WTC11 (cell line): ENCODE results near the gene AIFM2. TPM values are rescaled to one million over a fixed set of nuclear protein-coding genes. Genes with fewer than 3 reads are reported as not detected.
A peak's percentile ranks its signal among the peaks of the same experiment; 100 is the strongest.

ENCODE experiments used
- ATAC-seq: fragments of 200-7000 bp; cut with Tn5 transposase; 2 replicates; pipeline ENCODE4 v1.10.0; 2021; ENCODE audit warnings: mild to moderate bottlenecking, moderate library complexity
- CTCF ChIA-PET: fragments of 300-600 bp; sonication (Branson Sonifier 250); formaldehyde crosslinking; loops from one replicate; lab custom pipeline; 2021; ENCODE audit warnings: antibody characterized with exemption; lab: Charles Lee
- POLR2A ChIA-PET: fragments of 350-600 bp; sonication (Branson Sonifier 250); formaldehyde crosslinking; loops from one replicate; lab custom pipeline; 2021; ENCODE audit warnings: antibody characterized with exemption; lab: Charles Lee
- DNase-seq: peaks from one replicate; pipeline ENCODE4 v3.0.0; 2021; ENCODE audit warnings: low spot score
- H3K27ac Mint-ChIP-seq: 2 replicates; pipeline ENCODE4 v1.8.0; 2021; ENCODE audit warnings: mixed read lengths
- H3K27me3 Mint-ChIP-seq: 2 replicates; pipeline ENCODE4 v1.8.0; 2021; ENCODE audit warnings: low read depth, mild to moderate bottlenecking, moderate library complexity, mixed read lengths
- H3K36me3 Mint-ChIP-seq: 2 replicates; pipeline ENCODE4 v1.8.0; 2021; ENCODE audit warnings: mixed read lengths
- H3K4me1 Mint-ChIP-seq: 2 replicates; pipeline ENCODE4 v1.8.0; 2022; ENCODE audit warnings: mixed read lengths
- H3K4me3 Mint-ChIP-seq: 2 replicates; pipeline ENCODE4 v1.8.0; 2021; ENCODE audit warnings: mild to moderate bottlenecking, moderate library complexity, mixed read lengths
- H3K9me3 Mint-ChIP-seq: 2 replicates; pipeline ENCODE4 v1.8.0; 2021; ENCODE audit warnings: mixed read lengths
- ATF1 ChIP-seq: sonication (generic); formaldehyde crosslinking; IDR thresholded peaks from 2 replicates; pipeline ENCODE4 v1.8.1; 2023; ENCODE audit warnings: mild to moderate bottlenecking, moderate library complexity, missing genetic modification reagents
- CREM ChIP-seq: sonication (generic); formaldehyde crosslinking; IDR thresholded peaks from 2 replicates; pipeline ENCODE4 v1.8.1; 2022; ENCODE audit warnings: mild to moderate bottlenecking, missing genetic modification reagents, moderate library complexity
- CTCF ChIP-seq: fragments of 200-600 bp; IDR thresholded peaks from 2 replicates; pipeline ENCODE4 v1.8.0; 2022; ENCODE audit warnings: antibody characterized with exemption
- ELF4 ChIP-seq: sonication (generic); formaldehyde crosslinking; IDR thresholded peaks from 2 replicates; pipeline ENCODE4 v1.8.1; 2022; ENCODE audit warnings: low read depth, mild to moderate bottlenecking, moderate library complexity, missing genetic modification reagents
- EMX1 ChIP-seq: fragments of 250-450 bp; sonication (Bioruptor Pico); IDR thresholded peaks from 2 replicates; pipeline ENCODE4 v1.8.0; 2021; ENCODE audit warnings: mild to moderate bottlenecking
- ESRRA ChIP-seq: sonication (generic); formaldehyde crosslinking; IDR thresholded peaks from 2 replicates; pipeline ENCODE4 v1.8.1; 2022; ENCODE audit warnings: mild to moderate bottlenecking, missing genetic modification reagents, borderline replicate concordance
- FOXP1 ChIP-seq: sonication (generic); formaldehyde crosslinking; IDR thresholded peaks from 2 replicates; pipeline ENCODE4 v1.8.0; 2022; ENCODE audit warnings: missing genetic modification reagents, mild to moderate bottlenecking, moderate library complexity, borderline replicate concordance
- JAZF1 ChIP-seq: fragments of 250-450 bp; sonication (Bioruptor Pico); IDR thresholded peaks from 2 replicates; pipeline ENCODE4 v1.9.0; 2021; ENCODE audit warnings: moderate library complexity, mild to moderate bottlenecking, inconsistent platforms
- KAT7 ChIP-seq: sonication (generic); formaldehyde crosslinking; IDR thresholded peaks from 2 replicates; pipeline ENCODE4 v1.8.1; 2023; ENCODE audit warnings: missing genetic modification reagents, mild to moderate bottlenecking, borderline replicate concordance
- MYBL2 ChIP-seq: sonication (generic); formaldehyde crosslinking; IDR thresholded peaks from 2 replicates; pipeline ENCODE4 v1.8.1; 2023; ENCODE audit warnings: mild to moderate bottlenecking, moderate library complexity, missing genetic modification reagents
- NFATC4 ChIP-seq: fragments of 250-450 bp; sonication (Bioruptor Pico); IDR thresholded peaks from 2 replicates; pipeline ENCODE4 v1.9.0; 2021; ENCODE audit warnings: mild to moderate bottlenecking
- NFYB ChIP-seq: sonication (generic); formaldehyde crosslinking; conservative IDR thresholded peaks from 2 replicates; pipeline ENCODE4 v1.8.0; 2022; ENCODE audit warnings: low read depth, missing genetic modification reagents
- NR1H2 ChIP-seq: sonication (generic); formaldehyde crosslinking; IDR thresholded peaks from 2 replicates; pipeline ENCODE4 v1.9.0; 2021; ENCODE audit warnings: mild to moderate bottlenecking, moderate library complexity, missing genetic modification reagents
- NR3C1 ChIP-seq: sonication (generic); formaldehyde crosslinking; conservative IDR thresholded peaks from 2 replicates; pipeline ENCODE4 v1.8.1; 2023; ENCODE audit warnings: low read depth, mild to moderate bottlenecking, missing genetic modification reagents
- OVOL2 ChIP-seq: fragments of 250-450 bp; sonication (Bioruptor Pico); IDR thresholded peaks from 2 replicates; pipeline ENCODE4 v1.9.0; 2021; ENCODE audit warnings: mild to moderate bottlenecking, borderline replicate concordance
- SMAD4 ChIP-seq: sonication (generic); formaldehyde crosslinking; IDR thresholded peaks from 2 replicates; pipeline ENCODE4 v1.8.0; 2022; ENCODE audit warnings: mild to moderate bottlenecking, missing genetic modification reagents
- SP1 ChIP-seq: sonication (generic); formaldehyde crosslinking; conservative IDR thresholded peaks from 2 replicates; pipeline ENCODE4 v1.8.1; 2022; ENCODE audit warnings: missing genetic modification reagents
- TP53 ChIP-seq: sonication (generic); formaldehyde crosslinking; IDR thresholded peaks from 2 replicates; pipeline ENCODE4 v1.8.1; 2023; ENCODE audit warnings: mild to moderate bottlenecking, missing genetic modification reagents
- USF2 ChIP-seq: sonication (generic); formaldehyde crosslinking; IDR thresholded peaks from 2 replicates; pipeline ENCODE4 v1.8.1; 2023; ENCODE audit warnings: mild to moderate bottlenecking, missing genetic modification reagents, moderate library complexity
- ZMAT4 ChIP-seq: fragments of 250-450 bp; sonication (Bioruptor Pico); IDR thresholded peaks from 2 replicates; pipeline ENCODE4 v1.9.0; 2021; ENCODE audit warnings: mild to moderate bottlenecking
- ZNF121 ChIP-seq: sonication (generic); formaldehyde crosslinking; IDR thresholded peaks from 2 replicates; pipeline ENCODE4 v1.8.0; 2023; ENCODE audit warnings: missing genetic modification reagents
- ZNF138 ChIP-seq: sonication (generic); formaldehyde crosslinking; conservative IDR thresholded peaks from 2 replicates; pipeline ENCODE4 v1.8.1; 2022; ENCODE audit warnings: mild to moderate bottlenecking, moderate library complexity, missing genetic modification reagents
- ZNF219 ChIP-seq: sonication (generic); formaldehyde crosslinking; IDR thresholded peaks from 2 replicates; pipeline ENCODE4 v1.8.0; 2023; ENCODE audit warnings: missing genetic modification reagents, mild to moderate bottlenecking, borderline replicate concordance
- ZNF396 ChIP-seq: fragments of 250-450 bp; sonication (Bioruptor Pico); IDR thresholded peaks from 2 replicates; pipeline ENCODE4 v1.8.0; 2021; ENCODE audit warnings: mild to moderate bottlenecking, moderate library complexity, borderline replicate concordance
- ZNF416 ChIP-seq: fragments of 250-450 bp; sonication (Bioruptor Pico); IDR thresholded peaks from 2 replicates; pipeline ENCODE4 v1.9.0; 2021; ENCODE audit warnings: mild to moderate bottlenecking, inconsistent platforms
- total RNA-seq: library from RNA; stranded (reverse); gene quantifications from 3 replicates; pipeline ENCODE4 v1.2.3, GENCODE V29; 2021
- TF ChIP-seq, protein P1 (sequence below): sonication (generic); formaldehyde crosslinking; IDR thresholded peaks from 2 replicates; pipeline ENCODE4 v1.8.0; 2022; ENCODE audit warnings: mild to moderate bottlenecking, missing genetic modification reagents
- TF ChIP-seq, protein P2 (sequence below): sonication (generic); formaldehyde crosslinking; IDR thresholded peaks from 2 replicates; pipeline ENCODE4 v1.8.1; 2022; ENCODE audit warnings: low read depth, mild to moderate bottlenecking, moderate library complexity, missing genetic modification reagents, borderline replicate concordance
- TF ChIP-seq, protein P3 (sequence below): sonication (generic); formaldehyde crosslinking; IDR thresholded peaks from 2 replicates; pipeline ENCODE4 v1.8.1; 2023; ENCODE audit warnings: mild to moderate bottlenecking, moderate library complexity, missing genetic modification reagents
- TF ChIP-seq, protein P4 (sequence below): sonication (generic); formaldehyde crosslinking; IDR thresholded peaks from 2 replicates; pipeline ENCODE4 v1.8.0; 2022; ENCODE audit warnings: mild to moderate bottlenecking, missing genetic modification reagents

Gene AIFM2
- total RNA-seq, 1 experiment from 2014 or later: 4.4 TPM

DNA sequence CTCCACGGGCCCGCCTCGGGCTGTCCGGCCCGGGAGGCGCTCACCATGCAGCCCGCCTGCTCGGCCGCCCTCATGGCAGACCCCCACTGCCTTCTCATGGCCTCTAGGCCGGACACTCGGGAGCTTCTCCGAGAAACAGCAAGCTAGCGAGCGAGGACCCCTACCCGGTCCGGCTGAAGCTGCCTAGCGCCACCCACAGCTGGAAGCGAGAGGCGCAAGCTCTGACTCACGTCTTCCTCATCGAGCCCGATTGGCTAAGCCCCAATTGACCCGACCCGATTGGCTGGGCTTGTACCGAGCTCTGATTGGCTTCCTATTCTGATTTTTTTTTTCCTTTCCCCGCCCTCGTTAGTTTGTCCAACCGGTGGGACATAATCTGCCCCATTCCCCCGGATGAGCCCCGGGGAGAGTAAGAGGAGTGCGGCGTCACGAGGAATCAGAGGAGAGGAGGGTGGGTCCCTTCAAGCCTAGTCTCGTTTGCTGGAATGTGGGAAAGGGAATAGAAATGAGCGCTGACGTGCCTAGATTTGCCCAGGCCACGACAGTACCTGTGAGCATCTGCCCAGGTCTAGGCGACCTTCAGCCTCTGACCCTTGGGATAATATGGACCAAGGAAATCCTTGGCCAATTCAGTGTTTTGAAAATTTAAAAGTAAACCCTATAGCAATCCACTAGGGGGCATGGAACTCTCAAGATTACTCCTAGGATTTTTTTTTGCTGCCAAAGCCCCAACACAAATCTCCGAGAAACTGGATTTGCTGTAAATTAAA is 14.0 kb upstream of the AIFM2 start, which contains the start of gene TYSND1:
TSS of gene TYSND1 (minus strand) at position 212 of the 770 bp plus-strand sequence. CDS start at position 98, 114 bp downstream.
- POLR2A ChIA-PET: interaction anchor here (0.6 to 1.8 kb wide), 18 partner anchors 10 to 1510 kb away, joined by 3 to 19 read pairs (median 4); partner anchors contain the start of gene SAR1A
- peak within 1 kb of the TSS; percentile 78 for H3K4me3 Mint-ChIP-seq
- H3K9me3 Mint-ChIP-seq: no peaks in the 10 kb centered on the region
- H3K36me3 Mint-ChIP-seq: peaks cover 12% of the 10 kb centered on the region
- peak; percentile 93 for ATAC-seq
- DNase-seq: peak; percentile 98
- no peaks in the 10 kb centered on the region for H3K27me3 Mint-ChIP-seq
- peaks cover 16% of the 10 kb centered on the region for H3K4me1 Mint-ChIP-seq
- CTCF ChIA-PET: interaction anchor here (0.6 to 4.0 kb wide), 71 partner anchors 9 to 697 kb away, joined by 3 to 79 read pairs (median 4); partner anchors contain the start of genes MACROH2A2, NPFFR1, PPA1 and SAR1A
- H3K27ac Mint-ChIP-seq: peak within 1 kb of the TSS; percentile 96
- TF ChIP-seq, protein P1, sequence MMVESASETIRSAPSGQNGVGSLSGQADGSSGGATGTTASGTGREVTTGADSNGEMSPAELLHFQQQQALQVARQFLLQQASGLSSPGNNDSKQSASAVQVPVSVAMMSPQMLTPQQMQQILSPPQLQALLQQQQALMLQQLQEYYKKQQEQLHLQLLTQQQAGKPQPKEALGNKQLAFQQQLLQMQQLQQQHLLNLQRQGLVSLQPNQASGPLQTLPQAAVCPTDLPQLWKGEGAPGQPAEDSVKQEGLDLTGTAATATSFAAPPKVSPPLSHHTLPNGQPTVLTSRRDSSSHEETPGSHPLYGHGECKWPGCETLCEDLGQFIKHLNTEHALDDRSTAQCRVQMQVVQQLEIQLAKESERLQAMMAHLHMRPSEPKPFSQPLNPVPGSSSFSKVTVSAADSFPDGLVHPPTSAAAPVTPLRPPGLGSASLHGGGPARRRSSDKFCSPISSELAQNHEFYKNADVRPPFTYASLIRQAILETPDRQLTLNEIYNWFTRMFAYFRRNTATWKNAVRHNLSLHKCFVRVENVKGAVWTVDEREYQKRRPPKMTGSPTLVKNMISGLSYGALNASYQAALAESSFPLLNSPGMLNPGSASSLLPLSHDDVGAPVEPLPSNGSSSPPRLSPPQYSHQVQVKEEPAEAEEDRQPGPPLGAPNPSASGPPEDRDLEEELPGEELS (CRISPR knock-in tag): no peak
- TF ChIP-seq ZNF396 (CRISPR knock-in tag) (no peak), MYBL2 (CRISPR knock-in tag) (peak; percentile 58; the same call in 1 of the 2 replicates), SMAD4 (CRISPR knock-in tag) (0 out of 2 replicates have a peak, but pooled peaks have one; percentile 18), USF2 (CRISPR knock-in tag) (0 out of 2 replicates have a peak, but pooled peaks have one; percentile 10), NR3C1 (CRISPR knock-in tag) (no peak), ESRRA (CRISPR knock-in tag) (peak; percentile 80; the same call in 1 of the 2 replicates), EMX1 (CRISPR knock-in tag) (no peak), NFYB (CRISPR knock-in tag) (peak; percentile 31; the same call in 1 of the 2 replicates), ZNF416 (CRISPR knock-in tag) (peak; percentile 36; the same call in 1 of the 2 replicates), KAT7 (CRISPR knock-in tag) (no peak), SP1 (CRISPR knock-in tag) (peak; percentile 16; the same call in 1 of the 2 replicates), JAZF1 (no peak), CTCF (peak; percentile 17; the same call in 1 of the 2 replicates), ZNF219 (CRISPR knock-in tag) (peak; percentile 74; the same call in 1 of the 2 replicates), FOXP1 (CRISPR knock-in tag) (0 out of 2 replicates have a peak, but pooled peaks have one; percentile 9), OVOL2 (CRISPR knock-in tag) (no peak; the same call in 1 of the 2 replicates), NR1H2 (CRISPR knock-in tag) (no peak), ELF4 (CRISPR knock-in tag) (no peak), ATF1 (CRISPR knock-in tag) (0 out of 2 replicates have a peak, but pooled peaks have one; percentile 46), TP53 (CRISPR knock-in tag) (peak; percentile 10; the same call in 1 of the 2 replicates), ZNF121 (0 out of 2 replicates have a peak, but pooled peaks have one; percentile 13), ZNF138 (CRISPR knock-in tag) (peak; percentile 34; the same call in 1 of the 2 replicates), NFATC4 (CRISPR knock-in tag) (0 out of 2 replicates have a peak, but pooled peaks have one; percentile 47), CREM (CRISPR knock-in tag) (peak; percentile 4; the same call in 1 of the 2 replicates), ZMAT4 (peak; percentile 74; the same call in 1 of the 2 replicates)
- TF ChIP-seq, protein P2, sequence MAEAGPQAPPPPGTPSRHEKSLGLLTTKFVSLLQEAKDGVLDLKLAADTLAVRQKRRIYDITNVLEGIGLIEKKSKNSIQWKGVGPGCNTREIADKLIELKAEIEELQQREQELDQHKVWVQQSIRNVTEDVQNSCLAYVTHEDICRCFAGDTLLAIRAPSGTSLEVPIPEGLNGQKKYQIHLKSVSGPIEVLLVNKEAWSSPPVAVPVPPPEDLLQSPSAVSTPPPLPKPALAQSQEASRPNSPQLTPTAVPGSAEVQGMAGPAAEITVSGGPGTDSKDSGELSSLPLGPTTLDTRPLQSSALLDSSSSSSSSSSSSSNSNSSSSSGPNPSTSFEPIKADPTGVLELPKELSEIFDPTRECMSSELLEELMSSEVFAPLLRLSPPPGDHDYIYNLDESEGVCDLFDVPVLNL: no peak
- TF ChIP-seq, protein P3, sequence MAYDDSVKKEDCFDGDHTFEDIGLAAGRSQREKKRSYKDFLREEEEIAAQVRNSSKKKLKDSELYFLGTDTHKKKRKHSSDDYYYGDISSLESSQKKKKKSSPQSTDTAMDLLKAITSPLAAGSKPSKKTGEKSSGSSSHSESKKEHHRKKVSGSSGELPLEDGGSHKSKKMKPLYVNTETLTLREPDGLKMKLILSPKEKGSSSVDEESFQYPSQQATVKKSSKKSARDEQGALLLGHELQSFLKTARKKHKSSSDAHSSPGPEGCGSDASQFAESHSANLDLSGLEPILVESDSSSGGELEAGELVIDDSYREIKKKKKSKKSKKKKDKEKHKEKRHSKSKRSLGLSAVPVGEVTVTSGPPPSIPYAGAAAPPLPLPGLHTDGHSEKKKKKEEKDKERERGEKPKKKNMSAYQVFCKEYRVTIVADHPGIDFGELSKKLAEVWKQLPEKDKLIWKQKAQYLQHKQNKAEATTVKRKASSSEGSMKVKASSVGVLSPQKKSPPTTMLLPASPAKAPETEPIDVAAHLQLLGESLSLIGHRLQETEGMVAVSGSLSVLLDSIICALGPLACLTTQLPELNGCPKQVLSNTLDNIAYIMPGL (CRISPR knock-in tag): peak; percentile 87
- TF ChIP-seq, protein P4, sequence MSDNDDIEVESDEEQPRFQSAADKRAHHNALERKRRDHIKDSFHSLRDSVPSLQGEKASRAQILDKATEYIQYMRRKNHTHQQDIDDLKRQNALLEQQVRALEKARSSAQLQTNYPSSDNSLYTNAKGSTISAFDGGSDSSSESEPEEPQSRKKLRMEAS: peak; percentile 77
